GM18498 (cell line): ENCODE data around the gene SYT9.
A peak's percentile ranks its signal among the peaks of the same experiment; 100 is the strongest.

ENCODE experiments used
- ATAC-seq: cut with Tn5 transposase; IDR thresholded peaks from one replicate; pipeline ENCODE4 v1.9.1; 2021; ENCODE audit warnings: mild to moderate bottlenecking, moderate library complexity; ENCODE audit not compliant: unreplicated experiment

Gene SYT9

DNA sequence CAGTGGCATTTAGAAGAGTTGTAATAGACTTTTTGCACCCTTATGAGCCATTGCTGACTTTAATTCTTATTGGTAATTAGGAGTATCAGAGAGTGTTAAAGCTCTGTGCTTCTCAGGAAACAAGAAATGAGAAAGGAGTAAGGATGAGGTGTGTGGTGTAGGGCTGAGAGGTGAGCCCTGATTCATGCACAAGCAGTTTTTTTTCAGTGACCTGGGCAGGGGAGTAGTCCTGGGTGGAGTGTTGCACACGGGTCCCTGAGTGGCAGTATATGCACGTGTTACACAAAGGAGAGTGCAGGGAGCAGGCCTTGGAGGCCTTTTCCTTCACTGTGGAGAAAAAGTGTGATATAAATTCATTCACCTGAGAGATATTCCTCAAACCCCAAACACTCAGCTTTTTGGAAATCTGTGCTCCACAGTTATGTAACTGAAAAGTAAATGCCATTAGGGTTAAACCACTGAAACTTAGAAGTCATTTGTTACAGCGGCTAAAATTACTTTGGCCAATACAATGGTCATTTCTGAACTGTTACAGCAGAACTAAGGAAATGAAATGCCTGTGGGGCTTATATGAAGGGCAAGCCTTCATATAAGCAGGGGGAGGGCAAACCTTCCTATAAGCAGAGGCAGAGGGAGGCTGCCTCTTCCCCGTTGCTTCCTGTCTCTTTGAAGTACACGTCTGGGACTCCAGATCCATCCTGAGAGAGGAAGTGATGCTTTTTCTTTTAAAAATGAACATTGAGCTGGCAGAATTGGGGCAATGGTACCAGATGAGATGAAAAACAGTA, 171.0 kb downstream of the SYT9 start:
- ATAC-seq = peak; percentile 65

DNA sequence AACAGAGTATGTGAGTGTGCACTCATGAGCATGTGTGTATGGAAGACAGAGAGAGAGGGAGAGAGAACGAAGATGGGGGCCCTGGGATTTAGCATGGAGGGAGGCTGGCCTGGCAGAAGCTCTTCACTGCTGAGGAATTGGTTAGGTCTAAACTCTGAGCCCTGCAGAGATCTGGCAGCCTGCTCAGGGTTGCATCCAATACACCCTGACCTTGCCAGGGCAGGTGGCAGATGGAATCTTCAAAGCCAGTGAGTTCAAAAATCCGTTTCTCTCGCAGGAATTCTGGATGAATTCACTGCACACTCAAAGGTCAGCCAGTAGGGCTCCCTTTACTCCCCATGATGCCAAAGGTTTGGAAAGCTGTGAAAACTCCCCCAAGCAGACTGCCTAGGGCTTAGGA, 172.2 kb downstream of the SYT9 start:
- no peak for ATAC-seq

DNA sequence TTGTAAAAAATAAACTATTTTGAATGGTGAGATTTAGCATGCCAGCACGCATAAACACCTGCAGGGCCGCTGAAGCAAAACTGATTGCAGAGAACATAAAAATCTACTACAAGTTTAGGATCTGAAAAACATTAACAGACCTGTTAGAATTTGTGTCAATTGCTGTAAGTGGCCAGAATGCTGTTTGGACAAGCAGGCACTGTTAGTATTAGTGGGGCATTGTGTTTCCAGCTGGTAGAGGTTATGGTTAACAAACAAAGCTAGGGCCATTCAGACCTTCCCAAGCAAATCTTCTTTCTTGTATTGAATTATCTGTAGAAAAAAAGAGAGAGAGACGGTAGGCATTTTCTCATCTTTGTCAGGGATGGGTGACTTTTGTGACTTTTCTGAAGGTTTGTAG, 176.0 kb downstream of the SYT9 start:
- no peak for ATAC-seq

DNA sequence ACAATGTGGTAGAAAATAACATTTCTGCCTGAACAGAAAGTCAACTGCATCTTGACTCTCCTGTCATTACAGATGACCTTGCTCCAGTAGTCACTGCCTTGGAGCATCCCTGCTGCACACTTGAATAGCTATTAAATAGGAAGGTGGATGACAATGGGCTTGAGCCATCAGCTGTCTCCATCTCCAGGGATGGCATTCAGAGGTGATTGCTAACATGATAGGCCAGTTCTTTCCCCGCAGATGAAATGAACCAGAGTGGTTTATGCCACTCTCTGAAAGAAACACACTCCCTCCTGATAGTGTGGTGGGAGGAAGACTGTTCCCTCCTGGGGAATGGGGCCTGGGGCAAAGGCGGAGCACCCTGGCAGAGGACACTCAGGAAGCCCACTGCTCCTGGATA, 176.5 kb downstream of the SYT9 start:
- ATAC-seq = no peak

DNA sequence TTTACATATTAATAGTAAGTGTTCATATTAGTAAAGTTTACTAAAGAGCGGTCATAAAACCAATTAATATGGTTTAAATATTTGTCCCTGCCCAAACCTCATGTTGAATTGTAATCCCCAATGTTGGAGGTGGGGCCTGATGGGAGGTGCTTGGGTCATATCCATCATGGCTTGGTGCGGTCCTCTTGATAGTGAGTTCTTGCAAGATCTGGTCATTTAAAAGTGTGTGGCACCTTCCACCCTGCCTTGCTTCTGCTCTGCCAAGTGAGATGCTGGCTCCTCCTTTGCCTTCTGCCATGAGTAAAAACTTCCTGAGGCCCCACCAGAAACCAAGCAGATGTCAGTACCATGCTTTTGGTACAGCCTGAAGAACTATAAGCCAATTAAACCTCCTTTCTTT, 178.8 kb downstream of the SYT9 start:
- ATAC-seq = no peak

DNA sequence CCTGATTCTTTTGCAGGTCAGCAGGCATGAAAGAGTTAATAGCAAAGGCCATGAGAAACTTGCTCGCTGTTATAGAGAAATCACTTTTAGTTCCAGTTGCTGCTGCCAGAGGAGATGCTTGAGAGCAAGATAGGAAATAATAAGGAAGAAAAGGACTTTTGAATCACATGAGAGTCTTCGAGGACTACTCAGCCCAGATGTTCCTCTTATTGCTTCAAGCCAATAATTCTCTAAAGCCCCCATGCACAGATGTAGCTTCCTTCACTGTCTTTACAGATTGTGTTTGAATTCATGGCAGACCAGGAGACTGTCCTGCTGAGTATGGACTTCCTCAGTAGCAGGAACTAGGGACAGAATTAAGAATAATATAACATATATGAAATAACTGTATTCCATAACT, 183.5 kb downstream of the SYT9 start:
- no peak for ATAC-seq

DNA sequence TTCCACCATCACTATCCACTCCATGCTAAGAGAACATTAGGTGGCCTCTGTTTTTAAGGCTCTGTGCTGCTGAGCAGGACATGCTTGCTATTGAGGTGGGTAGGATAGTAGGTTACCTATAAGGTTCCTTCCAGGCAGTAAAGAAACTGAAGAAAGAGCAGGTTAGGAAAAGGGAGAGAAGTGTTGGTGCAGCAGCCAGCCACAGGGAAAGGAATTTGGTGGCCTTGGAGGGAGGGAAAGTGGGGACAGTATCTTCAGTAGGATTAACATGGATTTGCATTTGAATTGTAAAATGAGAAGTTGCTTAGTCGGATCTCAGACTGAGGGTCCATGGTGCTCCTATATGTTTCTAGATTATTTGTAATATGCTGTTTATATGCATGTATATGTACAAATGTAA, 184.4 kb downstream of the SYT9 start:
- ATAC-seq = no peak

DNA sequence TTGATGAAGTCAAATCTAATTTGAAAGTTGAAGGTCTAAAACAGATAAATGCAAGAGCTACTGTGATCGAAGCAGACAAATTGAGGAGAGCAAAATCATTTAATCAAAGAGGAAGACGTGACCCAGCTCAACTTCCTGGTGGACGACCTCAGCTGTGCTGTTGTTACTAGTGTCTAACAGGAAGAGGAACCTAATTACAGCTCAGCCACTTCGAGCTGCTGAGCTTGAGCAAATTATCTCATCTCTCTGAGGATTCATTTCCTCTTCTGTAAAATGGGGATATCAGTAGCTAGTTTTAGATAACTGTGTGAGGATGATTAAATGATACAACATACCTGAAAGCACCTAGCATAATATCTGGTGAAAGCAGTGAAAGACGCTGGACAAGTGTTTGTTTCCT, 185.0 kb downstream of the SYT9 start:
- peak; percentile 80 for ATAC-seq

DNA sequence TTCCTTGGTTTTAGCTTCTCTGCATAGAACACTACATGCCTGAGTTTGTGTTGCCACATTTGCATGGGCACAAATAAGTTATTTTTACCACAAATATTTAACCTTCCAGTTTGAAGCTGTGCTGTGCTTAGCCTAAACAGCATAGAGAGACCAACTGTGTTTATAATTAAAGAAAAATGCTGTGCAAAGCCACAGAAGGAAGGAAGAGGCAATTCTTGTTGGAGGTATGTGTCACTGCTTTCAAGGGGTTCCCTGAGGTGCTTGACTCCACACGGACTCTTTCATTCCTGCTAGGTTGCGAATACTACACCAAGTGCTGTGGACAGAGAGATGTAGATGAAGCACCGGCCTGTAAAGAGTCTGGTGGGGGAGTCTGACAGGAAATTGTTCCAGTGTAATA, 186.0 kb downstream of the SYT9 start:
- ATAC-seq = no peak

DNA sequence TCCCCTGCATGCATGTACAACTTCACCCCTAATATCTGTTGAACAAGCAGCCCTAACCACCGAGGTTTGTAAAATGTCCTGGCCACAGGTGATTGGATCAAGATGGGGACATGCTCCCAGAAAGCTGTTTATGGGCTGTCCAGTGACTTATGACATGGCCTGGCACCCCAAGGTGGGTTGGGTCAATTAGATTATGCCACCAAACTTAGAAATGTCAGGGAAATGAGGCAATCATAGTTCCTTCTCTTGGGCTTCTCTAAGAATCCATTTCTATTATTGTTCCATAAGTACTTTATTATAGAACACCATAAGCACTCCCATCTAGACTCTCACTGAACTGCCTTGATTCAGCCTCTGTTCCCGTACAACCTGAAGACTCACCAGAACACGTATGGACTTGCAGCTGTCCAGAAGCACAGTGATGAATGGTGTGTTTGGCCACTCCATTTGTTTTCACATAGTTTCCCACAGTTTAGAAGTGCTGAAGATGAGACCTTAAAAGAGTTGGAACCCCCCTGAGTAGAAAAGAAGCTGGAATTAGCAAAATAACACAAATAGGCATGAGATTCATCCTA, 188.1 kb downstream of the SYT9 start:
- no peak for ATAC-seq

DNA sequence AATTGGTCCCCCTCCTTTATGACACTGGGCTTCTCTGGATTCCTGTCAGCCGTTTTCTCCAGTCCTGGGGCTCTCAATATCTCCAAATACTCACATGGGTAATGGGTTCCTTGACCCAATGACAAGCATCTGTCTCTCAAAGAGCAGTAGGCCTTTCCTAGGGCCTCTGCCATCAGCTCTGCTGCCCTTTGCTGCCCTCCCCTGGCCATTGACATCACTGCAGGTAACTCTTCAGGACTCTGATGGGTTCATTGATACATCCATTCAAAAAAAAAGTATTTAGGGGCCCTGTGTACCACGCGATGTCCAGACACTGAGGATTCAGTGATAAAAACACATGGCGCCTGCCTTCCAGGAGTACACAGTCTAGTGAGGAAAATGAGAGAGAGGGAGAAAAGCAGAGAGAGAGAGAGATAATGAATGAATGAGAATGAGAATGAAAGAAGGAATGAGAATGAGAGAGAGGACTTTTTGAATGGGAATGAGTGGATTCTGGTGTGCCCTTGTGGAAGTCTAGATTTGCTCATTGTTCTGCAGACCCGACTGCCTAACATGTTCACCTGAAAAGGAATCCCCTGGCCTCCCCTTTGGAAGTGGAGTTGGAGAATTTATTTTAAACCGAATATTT, 191.0 kb downstream of the SYT9 start:
- peak; percentile 90 for ATAC-seq

DNA sequence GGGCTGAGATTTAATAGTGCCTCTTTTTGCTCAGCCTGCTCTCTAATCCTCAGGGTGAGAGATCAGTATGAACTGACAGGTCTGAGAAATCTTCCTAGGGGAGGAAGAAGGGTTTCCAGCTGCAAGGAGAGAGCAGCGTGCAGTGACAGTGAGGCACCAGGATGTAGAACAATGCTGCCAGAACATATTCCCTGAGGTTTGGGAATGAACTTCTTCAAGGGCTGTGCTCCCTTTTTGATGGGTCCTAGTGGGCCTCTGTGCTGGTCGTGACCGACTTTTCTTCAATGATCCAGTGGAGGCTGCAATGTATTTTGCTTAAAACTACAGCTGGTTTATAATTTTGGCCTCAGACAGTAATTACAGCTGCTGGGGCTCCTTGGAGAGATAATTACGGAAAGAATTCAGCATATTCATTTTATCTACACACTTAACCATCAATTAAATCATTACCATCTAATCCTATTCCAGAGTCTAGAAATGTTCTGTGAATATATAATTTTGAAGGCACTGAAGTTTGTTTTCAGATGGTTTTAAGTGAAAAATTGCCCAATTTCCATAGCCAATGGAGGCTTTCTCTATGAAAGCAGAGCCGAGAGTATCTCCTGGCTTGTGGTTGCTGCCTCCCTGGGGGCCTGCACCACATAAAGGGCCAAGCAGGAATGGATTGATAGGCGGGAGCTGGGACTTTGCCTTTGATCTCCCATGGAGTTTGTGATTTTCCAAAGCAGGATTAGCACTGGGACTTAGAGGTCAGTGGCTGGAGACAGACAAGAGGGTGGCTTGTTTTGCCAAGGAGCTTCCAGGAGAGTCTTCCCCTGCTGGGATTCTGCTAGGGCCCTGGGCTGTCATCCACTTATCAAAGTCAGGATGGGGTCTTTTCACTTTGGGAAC, 192.6 kb downstream of the SYT9 start:
- no peak for ATAC-seq

DNA sequence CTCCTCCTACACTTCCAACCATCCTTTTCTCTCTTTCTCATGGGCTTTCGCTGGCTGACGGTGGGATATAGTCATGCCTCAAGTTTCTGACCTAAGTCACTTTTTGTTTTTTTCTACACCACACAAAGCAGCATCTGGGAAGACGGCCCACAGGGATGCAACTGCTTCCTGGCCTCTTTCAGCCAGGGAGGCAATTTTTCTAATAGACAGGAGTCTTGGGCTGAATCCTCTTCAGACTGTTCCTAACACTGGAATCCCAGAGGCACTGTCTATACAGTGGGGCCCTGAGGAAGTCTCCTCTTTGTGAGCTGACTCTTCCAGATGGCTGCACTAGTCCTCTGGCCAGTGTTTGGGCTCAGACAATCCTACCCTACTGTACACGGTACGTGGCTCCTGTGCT, 193.9 kb downstream of the SYT9 start:
- ATAC-seq = no peak

DNA sequence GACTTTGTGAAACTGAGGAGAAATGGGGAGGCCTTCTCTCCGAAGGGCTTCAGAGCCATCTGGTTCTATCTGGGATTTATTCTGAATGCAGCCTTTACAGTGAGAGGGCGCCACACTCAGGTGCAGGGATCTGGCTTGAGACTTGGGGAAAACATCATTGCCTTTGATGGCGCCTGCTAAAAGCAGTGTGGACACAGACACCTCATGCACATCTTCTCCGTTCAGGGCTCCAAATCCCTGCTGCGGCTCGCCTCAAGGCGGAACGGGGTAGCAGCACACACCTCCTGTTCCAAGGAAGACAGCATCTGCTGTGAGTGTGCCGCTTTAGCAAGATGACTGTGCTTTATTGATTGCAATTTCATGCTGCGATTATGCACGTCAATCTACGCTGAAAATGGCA, 196.5 kb downstream of the SYT9 start:
- ATAC-seq = no peak

DNA sequence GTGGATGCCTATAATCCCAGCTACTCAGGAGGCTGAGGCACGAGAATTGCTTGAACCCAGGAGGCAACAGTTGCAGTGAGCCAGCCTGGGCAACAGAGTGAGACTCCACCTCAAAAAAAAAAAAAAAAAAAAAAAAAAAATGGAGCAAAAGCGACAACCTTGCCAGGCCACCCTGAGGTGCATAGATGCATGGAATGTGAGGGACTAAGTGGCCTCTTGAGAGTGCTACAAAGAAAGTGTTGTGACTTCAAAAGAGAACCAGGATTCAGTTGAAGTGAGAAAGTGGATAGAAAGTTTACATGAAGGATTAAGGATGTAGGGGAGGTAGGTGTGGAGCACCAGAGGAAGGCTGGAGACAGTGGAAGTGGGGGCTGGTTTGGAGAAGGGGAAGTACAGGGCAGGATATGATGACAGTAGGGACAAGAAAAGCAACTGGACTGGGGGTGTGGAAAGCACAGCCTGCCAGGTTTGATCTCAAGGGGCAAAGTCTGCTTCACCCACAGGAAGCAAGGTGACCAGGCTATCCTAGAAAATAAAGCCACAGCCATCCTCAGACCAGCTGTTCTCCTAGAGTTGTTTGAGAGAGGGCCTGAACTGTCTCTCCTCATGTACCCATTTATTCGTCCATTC, 197.6 kb downstream of the SYT9 start:
- no peak for ATAC-seq

DNA sequence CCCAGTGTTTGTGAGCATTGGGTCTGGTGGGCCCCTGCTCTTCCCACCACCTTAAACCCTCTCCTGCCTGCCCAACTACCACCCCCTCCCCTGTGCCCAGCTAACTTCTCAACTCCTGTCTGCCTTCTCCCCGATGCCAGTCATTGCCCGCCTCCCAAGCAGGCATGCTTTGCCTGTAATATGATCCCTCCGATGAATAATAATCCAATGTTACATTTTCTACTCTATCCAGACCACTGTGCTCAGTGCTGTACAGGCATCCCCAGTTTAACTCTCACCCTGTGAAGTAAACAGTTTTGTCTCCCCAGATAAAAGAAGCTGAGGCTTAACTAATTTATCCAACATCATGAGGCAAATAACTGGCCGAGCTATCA, 198.1 kb downstream of the SYT9 start:
- ATAC-seq = no peak

DNA sequence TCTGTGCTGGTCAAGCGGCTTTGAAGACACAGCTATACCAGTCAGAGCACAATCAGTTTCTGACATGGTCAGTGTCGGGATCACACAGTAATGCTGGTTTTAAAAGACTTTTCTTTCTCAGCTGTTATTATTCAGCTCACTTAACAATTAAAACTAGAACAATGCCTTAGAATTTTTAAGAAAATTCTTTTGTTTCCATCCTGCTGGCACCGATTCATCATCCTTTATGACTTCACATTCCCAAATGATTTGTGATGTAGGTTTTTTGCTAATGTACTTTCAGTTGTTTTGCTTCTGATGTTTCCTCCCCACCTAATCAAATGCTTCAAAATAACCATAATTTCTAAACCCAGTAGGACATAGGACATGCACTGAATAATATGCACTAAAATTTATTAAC, 199.1 kb downstream of the SYT9 start:
- no peak for ATAC-seq

DNA sequence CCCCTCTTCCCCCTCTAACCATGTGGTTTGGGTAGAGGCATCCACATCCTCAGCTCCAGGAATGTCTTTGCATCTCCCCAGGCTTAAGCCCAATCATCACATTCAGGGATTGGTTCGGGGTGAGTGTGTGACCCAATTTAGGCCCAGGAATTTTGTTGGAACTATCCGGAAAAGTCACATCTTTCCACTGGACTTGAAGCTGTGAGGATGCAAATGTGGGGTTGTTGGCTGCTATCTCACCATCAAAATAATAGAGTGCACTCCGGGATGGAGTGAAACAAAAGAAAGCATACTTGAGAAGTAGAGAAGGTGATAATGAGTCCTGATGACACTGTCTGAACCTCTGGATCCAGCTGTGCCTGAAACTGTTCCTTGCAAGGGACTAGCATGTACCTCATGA, 199.8 kb downstream of the SYT9 start:
- no peak for ATAC-seq

DNA sequence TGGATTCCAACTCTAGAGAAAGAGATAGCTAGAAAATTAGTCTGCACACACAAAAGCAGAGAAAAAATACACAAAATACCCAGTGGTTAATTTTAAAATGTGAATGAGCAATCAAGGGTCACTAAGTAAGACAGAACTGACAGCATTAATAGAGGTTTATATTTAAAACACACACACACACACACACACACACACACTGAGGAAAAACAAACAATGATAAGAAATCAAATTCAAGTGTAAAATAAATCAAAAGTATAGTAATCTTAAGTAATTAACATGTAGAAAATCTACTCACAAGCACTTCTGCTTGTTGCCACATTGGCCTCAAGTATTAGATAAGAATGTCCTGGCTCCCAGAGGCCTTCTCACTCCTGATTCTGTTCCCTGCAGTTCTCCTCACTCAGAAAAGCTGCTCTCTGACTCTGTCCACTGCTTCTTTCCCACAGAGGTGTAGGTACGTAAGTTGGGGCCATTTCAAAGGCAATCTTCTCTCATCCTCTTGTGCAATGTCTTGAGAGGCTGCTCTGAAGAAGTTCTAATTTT, 200.3 kb downstream of the SYT9 start:
- no peak for ATAC-seq

DNA sequence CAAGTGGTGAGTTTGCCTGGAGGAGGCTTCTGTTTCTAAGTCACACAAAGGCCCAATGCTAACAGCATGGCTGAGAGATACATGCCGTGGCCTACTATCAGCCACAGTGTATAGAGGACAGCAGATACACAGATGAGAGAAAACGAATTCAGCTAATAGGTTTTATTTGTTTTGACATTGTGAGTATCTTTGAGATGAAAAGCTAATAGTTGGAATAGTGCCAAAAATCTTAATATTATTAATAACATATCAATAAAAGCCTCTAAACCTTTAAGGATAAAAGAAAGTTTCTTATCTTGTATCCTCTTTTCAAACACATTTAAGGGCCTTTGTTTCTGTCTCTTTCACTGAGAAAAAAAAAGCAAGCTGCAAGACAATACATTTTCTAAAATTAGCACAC, 203.2 kb downstream of the SYT9 start:
- no peak for ATAC-seq

DNA sequence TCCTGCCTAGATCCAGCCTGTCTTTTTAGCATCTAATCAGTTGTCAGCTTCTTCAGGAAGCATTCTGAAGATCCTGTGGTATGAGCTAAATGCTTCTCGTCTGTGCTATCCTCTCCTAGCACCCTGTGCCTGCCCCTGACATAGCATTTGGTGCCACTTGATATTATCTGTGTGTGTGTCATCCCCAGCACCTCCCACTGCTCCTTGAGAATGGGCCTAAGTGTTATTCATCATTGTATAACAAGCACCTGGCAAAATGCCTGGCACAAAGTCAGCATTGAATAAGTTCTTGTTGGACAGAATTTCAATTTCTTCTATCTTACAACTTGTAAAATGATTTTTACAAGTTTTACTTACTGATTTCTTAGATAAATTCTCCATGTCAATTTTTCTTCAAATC, 205.5 kb downstream of the SYT9 start:
- ATAC-seq = no peak
